ENCODE data around the gene MELTF.

The MELTF gene

DNA sequence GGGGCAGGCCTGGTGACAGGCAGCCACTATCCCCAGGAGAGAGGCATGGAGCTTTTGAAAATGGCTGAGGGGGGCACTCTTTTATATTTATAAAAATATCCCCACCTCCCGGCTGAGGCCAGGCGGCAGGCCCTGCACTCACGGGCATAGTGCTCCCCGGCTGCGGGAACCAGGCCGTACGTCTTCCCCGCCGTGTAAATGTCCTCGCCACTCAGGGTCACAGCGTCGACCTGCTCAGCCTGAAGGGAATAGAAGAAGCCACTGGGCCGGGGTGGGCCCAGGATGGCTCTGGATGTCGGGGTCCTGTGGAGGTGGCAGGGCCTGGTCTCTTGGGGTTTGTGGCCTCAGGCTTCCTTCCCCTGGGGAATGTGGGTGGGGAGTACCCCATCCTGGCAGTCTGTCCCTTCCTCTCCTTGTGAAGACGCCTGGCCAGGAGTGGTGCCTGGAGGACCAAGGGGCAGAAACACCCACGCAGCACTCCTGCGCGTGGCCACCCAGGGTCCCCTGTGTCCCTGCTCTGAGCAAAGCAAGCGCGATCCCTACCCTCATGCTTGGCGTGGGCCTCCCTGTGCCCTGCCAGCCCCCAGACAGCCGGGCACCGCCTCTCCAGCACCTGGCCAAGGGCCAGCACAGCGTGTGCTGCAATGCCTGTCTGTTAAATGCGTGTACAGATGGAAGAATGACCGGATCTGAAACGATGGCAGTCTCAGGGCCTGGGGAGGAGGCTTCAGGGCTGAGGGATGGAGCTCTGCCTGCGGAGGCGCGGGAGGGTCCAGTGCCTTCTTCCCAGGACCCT, 18.9 kb downstream of the MELTF start:
- DNase-seq (ENCODE audit: low spot score): no peak

DNA sequence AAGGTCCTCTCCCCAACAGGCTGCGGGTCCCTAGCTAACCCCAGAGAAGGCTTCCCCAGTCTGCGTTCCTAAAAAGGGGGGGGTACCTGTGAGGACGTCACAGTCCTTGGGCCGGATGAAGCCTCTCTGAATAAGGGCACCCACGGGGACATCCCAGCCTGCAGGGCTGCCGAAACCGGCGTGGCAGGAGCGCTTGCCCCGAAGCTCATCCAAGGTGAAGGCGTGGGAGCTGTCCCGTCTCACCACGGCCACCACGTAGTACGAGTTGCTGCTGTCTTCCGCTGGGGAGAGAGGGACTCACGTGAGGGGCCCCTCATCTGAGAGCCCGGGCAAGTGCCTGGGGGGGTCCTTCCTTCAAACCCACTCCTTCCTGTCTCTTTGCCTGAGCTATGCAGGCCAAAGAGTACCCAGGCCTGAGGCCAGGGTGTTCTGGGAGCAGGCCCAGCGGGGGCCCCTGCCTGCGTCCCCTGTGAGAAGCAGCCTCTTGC, 20.0 kb downstream of the MELTF start:
- DNase-seq (ENCODE audit: low spot score): no peak

DNA sequence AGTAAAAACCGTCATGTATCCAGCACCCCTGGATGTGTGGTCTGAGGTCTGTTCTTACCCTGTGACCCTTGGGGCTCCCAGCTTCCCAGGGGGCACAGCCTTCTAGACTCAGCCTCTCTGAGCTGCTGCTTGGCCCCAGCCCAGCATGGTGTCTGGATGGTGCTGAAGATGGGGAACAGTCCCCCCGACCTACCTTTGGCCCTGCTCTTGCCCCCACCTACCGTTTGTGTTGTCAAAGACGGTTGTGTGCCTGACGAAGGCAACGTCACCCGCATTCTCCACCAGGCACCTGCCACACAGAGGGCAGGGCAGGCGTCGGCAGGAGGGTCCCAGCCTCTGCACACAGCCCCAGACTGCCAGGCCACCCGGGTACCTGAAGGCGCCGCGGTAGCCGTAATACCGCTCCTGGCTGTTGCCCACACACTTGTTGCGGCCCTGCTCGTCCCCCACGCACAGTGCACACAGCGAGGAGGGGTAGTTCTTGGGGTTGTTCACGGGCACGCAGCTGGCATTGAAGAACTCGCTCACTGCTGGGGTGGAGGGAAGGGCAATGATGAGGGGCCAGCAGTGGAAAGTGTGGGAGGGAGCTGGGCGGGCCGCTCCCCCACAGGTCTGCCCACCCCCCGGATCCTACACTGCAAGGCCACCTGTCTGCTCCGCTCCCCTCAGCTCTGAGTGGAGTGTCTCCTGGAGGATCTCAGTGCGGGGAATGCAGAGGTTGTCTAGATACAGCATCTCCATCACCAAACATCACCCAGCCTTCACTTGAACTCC, 21.0 kb downstream of the MELTF start:
- DNase-seq (ENCODE audit: low spot score): no peak

DNA sequence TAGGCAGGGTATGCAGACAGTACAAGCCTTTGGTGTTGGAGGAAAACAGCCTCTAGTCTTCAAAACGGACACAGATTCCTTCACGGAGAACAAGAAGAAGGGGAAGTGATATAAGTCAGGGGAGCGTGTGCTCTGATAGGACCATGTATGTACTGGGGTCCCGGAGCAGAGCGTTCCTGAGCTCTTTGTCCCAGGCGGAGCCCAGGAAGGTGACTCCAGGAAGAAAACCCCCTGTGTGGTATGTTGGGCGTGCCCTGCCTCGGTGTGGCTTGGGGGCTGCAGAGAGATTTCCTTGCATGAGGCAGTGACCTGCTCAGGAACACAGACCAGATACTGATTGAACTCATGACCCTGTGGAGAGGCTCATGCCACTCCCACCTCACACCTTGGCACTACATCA, 21.7 kb downstream of the MELTF start:
- no peak for DNase-seq (ENCODE audit: low spot score)

DNA sequence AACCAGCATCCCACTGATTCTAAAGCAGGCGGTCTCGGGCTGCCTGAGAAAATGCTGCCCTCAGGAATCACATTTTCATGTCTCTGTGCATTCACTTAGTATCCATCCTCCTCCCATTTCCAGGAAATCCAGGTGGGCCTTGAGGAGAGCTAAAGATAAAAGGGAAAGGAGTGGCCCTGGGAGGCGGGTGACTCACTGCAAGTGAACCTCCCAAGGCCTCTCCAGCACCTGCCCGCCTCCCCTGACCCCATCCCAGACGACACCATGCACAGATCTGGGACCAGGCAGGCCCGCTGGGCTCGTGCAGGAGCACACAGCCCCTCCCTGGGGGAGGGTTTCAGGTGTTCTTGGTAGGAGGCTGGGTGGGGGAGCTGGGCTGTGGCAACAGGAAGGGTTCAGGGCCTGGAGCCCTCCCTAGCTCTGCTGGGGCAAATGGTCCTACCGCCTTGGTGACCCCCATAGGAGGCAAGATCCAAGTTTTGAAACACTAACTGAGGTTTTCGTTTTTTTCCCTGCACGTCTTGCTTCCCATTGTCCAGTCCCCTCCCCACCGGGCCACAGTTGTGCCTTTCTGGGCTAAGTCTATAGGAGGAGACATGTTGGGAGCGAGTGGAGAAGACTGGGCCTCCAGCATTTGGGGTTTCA, 22.2 kb downstream of the MELTF start:
- DNase-seq (ENCODE audit: low spot score): no peak

DNA sequence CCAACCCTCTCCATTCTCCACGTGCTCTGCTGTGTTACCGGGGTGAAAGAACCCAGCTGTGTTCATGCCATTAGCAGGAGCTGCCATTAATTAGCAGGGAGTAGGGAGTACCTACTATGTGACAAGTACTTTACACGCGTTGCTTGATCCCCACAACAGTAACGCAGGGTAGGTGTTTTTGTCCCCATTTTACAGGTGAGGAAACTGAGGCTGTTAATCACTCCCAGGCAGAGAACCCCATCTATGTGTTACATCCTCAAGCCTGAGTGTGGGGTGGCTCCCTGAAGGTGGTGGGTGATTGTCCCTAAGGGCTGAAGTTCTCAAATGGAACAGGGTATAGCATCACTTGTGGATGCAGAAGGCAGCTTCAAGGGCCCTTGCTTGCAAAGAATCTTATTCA, 22.8 kb downstream of the MELTF start:
- DNase-seq (ENCODE audit: low spot score): no peak

DNA sequence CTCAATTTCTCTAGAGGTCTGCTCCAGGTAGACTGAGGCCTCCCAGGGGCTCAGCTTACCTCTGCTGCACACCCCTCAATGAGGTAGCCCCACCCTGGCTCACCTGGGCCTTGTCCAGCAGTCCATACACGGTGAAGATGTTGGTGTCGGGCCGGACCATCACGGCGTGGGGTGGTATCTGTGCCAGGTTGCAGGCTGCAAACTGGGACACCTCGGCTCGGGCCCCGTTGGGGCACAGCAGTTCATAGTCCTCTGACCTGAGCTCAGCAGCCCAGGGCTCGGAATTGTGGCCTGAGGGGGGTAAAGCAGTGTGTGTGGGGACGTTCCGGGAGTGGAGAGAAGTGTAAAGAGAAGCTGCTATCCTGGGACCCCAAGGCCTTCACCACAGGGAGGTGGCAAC, 23.2 kb downstream of the MELTF start:
- no peak for DNase-seq (ENCODE audit: low spot score)

DNA sequence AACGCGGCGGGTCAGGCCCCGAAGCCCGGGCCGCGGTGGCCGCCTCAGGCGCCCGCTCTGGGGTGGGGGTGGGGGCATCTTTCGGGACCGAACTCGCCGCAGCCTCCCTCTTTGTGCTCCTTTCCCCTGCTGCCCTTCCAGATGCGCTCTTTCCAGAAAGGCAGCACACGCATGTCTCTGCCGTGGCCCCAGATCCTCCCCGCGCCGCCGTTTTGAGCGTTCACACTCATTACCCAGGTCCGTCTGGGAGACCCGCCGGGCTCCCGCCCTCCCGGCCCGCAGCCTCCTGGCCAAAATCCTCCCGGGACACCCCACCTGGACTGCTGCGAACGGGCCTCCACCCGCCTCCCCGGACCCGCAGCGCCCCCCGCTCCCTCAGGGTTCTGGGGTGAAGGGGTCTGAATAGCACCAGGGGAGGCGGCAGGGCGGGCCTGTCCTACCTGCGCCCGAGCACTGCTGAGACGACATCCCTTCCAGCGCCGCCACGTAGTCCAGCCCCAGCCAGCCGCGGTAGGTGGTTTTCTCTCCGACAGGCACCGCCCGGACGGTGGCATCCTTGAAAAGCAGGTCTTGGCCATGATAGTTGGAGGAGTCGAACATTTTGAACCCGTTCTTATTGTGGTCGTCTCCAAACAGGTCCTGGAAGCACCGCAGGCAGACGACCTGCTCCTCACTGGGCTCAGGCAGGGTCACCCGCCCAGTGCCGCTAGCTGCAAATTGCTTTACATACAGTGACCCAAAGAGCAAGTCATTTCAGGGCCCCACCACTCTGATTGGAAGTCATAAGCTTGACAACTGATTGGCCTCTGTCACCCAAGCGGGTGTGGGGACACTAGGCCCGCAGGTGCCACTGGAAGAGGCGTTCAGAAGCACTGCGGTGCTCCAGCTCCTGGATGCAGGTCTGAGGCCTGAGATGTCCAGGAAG, 25.9 kb downstream of the MELTF start:
- DNase-seq (ENCODE audit: low spot score): no peak

DNA sequence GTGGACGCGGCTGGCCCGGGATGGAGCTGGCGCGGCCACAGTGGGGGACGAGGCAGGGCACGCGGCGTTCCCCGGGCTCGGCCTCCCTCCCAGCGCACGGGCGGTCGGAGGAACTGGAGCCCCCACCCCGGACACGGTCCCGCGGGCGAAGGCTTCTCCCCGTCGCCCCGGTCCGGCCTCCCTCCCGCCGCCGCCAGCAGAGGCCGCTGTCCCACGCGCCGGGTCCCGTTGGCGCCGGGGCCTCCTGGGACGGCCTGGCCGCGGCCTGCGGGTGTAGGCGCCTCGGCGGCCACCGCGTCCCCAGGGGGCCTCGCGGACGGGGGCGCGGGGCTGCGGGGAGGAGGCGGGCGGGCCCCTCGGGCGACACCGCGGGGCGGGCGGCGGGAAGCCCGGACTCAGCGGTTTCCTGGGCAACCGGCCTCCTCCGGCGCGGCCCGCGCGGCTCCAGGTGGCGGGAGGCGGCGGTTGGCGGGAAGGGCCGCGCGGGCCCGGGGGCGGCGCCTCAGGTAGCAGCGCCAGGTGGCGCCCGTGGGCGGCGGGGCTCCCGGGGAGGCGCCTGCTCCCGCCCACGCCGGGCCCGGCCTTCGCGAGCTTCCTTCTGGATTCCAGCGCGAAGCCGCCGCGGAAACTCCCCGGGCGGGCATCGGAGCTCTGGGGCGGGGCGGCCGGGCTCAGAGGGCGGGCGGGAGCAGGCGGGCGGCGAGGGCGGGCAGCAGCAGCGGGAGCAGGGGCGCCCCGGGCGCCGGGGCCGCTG, 26.7 kb downstream of the MELTF start:
- DNase-seq (ENCODE audit: low spot score): peak; percentile 74

DNA sequence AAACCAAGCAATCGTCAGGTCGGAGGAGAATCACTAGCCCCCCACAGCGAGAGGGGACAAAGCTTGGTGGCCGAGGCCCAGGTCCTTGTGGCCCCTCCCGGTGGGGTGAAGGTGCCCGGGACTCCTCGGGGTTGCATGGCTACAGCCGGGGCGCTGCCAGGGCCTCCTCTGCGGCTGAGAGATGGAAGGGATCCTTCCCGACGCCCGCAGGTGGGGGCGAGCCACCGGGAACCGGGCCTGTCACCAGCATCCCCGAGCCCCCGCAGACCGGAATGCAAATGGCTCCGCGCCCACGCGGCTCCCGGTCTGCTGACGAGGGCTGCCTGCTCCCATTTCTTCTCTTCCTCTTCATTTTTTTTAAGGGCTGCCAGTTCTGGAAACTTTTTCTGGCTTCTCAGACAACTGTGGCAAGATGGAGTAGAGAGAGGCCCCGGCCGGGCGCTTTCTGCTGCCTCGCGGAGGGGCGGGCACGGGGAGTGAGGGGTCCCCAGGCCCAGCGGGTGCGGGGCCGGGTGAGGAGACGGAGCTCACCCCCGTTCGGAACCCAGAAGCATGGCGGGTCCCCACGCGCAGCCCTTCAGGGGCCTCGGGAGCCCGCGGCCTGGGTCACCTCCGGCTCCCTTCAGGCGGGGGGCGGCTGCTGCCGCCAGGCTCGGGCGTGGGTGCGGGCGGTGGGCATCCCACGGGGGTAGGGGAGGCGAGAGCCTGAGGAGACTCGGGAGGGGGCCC, 27.5 kb downstream of the MELTF start:
- DNase-seq (ENCODE audit: low spot score): peak; percentile 51

DNA sequence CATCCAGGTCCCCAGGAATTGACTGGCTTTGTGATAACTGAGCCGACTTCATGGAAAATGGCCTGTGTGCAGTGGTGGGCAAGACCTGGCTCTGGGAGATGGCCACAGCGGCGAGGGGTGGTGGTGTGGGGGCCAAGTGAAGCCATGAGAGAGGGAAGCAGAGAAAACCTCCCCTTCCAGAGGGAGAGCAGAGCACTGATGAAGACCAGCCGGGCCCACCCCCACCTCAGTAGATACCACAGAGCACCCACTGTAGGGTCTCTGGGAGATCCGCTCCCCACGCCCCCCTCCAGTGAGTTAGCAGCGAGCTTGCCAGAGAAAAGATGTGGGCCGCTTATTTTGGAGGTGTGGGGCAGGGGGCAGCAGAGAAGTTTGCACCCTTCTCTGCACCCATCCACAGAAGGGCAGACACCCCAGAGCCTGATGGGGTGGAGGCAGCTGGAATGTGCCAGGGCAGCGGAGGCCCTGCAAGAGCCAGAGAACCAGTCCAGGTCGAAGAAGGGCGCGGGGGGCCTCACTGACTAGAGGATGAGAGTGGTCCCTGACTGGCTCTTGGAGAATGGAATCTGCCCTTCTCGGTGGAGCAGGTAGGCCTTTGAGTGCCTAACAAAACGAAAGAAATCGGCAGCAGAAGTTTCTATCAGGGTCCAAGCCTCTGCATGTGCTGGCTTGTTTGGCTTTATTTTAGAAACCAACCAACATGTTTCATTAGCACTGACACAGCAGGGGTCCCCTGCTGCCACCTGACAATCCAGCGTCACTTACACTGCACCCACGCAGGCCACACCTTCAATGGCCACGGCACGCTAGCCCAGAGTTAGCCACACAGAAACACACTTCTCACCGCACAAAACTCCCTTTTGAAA, 28.3 kb downstream of the MELTF start:
- no peak for DNase-seq (ENCODE audit: low spot score)

DNA sequence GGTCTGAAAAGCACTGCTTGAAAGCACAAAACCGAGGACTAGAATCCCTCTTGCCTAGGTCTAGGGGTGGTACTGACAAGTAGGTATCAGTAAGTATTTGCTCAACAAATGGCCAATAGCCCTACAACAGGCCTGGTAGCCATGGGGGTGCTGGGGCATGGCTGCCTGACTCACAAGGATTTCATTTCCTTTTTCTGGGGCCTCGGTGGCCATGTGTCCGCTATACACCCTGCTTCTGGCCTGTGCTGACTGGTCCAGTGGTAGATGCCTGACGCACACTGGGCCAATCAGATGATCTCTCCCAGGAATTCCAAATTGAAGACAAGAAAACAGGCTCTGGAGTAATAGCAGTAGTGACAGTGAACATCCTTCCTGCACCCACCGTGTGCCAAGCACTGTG, 29.4 kb downstream of the MELTF start:
- no peak for DNase-seq (ENCODE audit: low spot score)

DNA sequence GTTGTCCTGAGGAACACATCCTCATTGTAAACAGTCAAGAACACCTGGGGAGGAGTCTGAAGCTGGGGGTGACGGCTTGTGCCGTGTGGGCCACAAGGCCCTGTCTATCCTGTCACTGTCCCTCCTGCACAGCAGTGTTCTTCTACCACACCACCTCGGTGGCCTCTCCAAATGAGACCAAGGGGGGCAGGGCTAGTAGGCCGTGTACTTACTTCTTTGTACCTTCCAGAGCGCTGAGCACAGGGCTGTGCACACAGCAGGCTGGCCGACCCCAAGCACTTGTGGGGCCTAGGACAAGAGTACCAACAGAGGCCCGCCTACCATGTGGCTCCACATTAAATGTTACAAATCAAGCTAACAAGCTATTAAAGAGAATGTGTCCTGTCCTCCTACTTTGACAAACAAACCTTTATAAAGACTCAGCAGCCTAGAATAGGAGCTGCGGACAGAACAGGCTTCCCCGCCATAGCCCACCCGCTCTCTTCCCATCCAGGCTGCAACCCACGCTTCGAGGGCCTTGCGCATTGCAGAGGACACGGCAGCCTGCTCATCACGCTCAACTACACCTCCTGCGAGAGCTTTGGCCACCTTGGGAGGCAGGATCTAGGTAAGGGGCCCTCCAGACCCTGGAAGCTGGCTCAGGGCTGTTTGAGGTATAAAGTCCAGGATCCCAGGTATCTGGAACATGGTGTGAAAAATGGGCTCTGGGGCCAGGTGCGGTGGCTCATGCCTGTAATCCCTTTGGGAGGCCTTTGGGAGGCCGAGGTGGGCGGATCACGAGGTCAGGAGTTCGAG, 30.5 kb downstream of the MELTF start:
- DNase-seq (ENCODE audit: low spot score): no peak

DNA sequence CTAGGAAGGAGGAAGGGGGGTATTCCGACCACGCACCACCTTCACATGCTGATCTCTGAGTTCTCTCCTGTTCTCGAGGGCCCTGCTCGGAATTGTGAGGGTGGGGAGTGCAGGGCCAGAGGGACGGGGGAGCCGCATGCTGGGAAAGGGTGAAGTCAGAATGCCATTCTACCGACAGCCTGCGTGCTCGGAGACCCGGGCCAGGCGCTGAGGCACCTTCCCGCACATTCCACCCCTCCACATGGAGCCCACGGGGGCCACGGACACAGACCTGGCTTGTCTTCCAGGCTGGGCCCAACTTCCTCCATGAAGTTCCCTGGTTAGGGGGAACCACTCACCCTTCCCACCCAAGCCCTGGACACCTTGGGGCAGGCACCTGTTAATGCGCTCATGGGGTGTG, 32.3 kb downstream of the MELTF start:
- DNase-seq (ENCODE audit: low spot score): no peak

DNA sequence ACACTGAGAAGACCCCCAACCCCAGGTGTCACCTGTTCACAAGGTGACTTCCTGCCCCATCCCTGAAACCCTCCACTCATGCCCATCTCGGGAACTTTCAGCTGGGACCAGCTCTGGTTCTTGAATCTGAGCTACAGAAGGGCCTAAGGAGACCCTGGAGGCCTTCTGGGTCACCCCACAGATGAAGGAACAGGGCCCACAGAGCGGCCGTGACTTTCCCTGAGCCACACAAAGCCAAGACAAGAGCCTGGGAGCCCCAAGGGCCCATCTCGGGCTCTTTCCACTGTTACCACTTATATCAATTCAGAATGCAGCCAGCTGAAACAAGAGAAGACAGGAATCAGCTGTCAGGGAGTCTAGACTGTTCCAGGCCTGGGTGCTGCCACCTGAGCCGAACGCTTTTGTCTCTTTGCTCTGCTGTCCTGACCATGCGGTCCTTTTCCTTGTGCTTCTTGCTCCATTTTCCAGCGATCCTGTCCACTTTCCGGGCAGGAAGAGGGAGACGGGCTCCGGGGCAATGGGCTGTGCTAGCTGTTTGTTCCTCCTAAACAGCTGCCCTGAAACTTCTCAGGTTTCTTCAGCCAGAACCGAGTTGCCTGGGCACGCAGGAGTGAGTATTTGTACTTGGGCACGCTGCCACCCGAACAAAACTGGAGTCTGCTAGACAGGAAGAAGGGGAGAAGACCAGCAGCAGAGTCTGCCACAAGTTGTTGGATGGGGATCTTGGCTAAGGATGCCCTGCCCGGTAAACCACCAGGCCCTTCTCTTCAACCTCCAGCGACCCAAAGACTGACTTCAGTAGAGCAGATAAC, 33.0 kb downstream of the MELTF start:
- DNase-seq (ENCODE audit: low spot score): no peak

DNA sequence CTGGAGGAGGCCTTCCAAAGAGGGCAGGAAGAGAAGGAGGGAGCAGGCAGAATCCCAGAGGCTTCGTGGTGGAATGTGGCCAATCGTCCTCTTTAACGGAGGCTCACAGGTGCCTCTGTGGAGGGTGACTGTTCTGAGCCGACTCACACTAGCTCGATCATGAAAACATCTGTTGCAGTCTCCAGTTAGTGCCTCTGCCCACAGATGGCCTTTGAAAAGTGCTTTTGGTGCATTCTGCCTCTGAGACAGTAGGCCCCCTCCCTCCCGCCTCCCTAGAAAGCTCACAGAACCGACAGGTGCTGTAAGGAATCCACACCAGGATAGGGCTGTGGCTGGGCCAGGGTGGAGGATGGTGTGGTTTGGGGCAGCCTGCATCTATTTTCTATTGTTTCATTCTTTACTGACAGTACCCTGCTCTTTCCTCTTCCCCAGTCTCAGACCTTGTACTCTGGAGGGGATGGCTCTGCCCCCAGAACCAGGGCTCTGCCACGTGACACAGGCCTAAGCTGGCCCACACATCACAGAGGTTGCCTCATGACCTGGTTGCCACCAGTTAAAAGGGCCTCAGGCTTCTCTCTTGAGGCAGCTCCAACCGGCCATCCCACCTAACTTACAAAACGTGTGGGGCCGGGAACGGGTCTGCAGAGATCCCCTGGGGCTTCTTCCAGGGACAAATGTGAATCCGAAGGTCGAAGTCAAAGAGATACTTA, 33.8 kb downstream of the MELTF start:
- DNase-seq (ENCODE audit: low spot score): no peak

DNA sequence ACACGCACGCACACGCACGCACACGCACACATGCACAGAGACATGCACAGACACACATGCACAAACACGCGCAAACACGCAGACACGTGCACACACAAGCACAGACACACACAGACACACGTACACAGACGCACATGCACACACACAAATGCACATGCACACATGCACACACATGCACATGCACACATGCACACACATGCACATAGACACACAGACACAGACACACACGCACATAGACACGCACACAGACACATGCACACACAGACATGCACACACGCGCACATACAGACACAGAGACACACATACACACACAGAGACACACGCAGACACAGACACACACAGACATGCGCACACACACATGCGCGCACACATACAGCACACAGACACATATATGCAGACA, 34.6 kb downstream of the MELTF start:
- no peak for DNase-seq (ENCODE audit: low spot score)

Data from Ammon's horn (tissue), 1 donor.